Subcutaneous abdominal adipose tissue (tissue), 5 donors: ENCODE data around the gene ANO2.

Experiments
- H3K27ac ChIP-seq: one replicate; pipeline ENCODE4 v1.7.0; 2013; ENCODE audit warnings: low read depth, mild to moderate bottlenecking, inconsistent platforms, low read length, moderate library complexity
- H3K27me3 ChIP-seq, 5 donors: one replicate each; pipeline ENCODE4 v1.7.0; 2013; ENCODE audit warnings: low read length in 5 of 5, inconsistent platforms in 1 of 5; ENCODE audit not compliant: control insufficient read depth in 5 of 5, insufficient read depth in 4 of 5
- H3K36me3 ChIP-seq, 5 donors: one replicate each; pipeline ENCODE4 v1.7.0; 2013; ENCODE audit warnings: low read length in 5 of 5; ENCODE audit not compliant: control insufficient read depth in 5 of 5, insufficient read depth in 5 of 5
- H3K4me1 ChIP-seq, 5 donors: one replicate each; pipeline ENCODE4 v1.7.0; 2013; ENCODE audit warnings: low read length in 5 of 5, mild to moderate bottlenecking in 3 of 5, moderate library complexity in 1 of 5; ENCODE audit not compliant: control insufficient read depth in 5 of 5, insufficient read depth in 5 of 5
- H3K4me3 ChIP-seq, 5 donors: one replicate each; pipeline ENCODE4 v1.7.0; 2013; ENCODE audit warnings: low read length in 5 of 5, low read depth in 1 of 5
- H3K9ac ChIP-seq, 5 donors: one replicate each; pipeline ENCODE4 v1.7.0; 2013; ENCODE audit warnings: low read length in 5 of 5, mild to moderate bottlenecking in 4 of 5, moderate library complexity in 3 of 5
- H3K9me3 ChIP-seq, 5 donors: one replicate each; pipeline ENCODE4 v1.7.0; 2013; ENCODE audit warnings: low read length in 5 of 5; ENCODE audit not compliant: control insufficient read depth in 5 of 5
- donor health status: healthy.
- donor health status: healthy.
- donor health status: healthy.
- donor health status: healthy.
- donor health status: healthy.

The ANO2 gene

DNA sequence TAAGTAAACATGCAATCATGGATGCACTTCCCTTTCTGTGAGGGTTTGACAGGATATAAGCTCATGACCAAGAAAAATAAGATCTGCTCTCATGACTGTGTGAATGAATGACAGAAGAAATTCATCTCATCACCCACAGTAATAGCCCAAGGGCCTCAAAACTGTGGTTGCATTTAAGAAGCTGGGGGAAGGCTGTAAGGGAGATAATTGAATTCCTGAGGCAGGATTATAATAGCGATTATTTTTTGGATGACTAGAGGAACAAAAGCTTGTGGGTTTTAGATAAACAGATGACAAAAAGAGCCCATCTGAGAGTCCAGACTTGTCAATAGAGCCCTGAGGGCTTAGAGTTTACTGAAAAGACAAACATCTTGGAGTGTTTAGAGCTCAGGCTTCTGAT lies 352.0 kb downstream of the ANO2 start:
- Histone ChIP-seq H3K27ac (no peak overlapping the region), H3K9me3 (no peaks in the 10 kb centered on the region), H3K9ac (no peak overlapping the region), H3K4me1 (peaks cover 0 to 7% (median 0%) of the 10 kb centered on the region in 5 donors), H3K36me3 (peaks cover 0 to 10% (median 0%) of the 10 kb centered on the region in 5 donors), H3K4me3 (no peak overlapping the region), H3K27me3 (peaks cover 0 to 9% (median 4%) of the 10 kb centered on the region in 5 donors)

DNA sequence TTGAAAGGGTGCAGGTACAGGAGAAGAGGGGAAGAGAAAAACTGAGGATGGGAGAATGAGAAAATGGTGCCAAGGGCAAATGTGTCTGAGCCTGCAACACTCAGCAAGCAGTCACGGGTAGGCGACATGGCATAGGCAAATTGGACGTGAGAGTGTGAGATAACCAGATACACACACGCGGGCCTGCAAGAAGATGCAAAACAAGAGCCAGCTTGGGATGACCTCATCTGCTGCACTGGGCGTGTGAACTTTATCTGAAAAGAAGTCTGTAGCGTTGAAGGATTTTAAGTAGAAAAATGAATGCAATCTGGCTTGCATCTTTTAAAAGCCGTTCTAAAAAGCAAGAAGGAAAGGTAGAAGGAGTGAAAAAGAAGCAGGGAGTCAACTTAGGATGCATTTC lies 352.7 kb downstream of the ANO2 start:
- H3K4me3 ChIP-seq = no peak overlapping the region
- peaks cover 0 to 5% (median 0%) of the 10 kb centered on the region in 5 donors for H3K36me3 ChIP-seq
- no peaks in the 10 kb centered on the region for H3K9me3 ChIP-seq
- peaks cover 0 to 9% (median 4%) of the 10 kb centered on the region in 5 donors for H3K27me3 ChIP-seq
- H3K9ac ChIP-seq = no peak overlapping the region
- H3K27ac ChIP-seq = no peak overlapping the region
- H3K4me1 ChIP-seq = peaks cover 0 to 7% (median 0%) of the 10 kb centered on the region in 5 donors

DNA sequence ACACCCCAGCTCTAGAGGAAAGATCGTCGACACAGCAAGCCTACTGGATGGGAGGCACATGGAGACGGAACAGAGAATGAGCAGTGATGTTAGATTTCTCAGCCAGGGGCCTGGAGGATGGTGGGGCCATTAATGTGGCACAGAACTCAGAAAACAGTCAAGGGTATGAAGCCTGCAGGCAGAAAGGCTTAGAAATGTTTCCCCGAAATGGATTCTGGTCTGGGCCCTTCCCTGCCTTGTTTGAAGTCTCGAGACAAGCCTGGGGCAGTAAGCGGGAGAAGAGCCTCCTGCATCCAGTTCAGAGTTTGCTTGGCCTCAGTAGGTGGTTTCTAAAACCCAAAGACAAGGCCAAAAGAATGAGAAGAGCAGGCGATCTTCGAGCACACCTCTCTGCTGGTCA lies 354.7 kb downstream of the ANO2 start:
- Histone ChIP-seq H3K27ac (no peak overlapping the region), H3K9ac (no peak overlapping the region), H3K27me3 (peaks cover 0 to 9% (median 4%) of the 10 kb centered on the region in 5 donors), H3K36me3 (peaks cover 0 to 5% (median 0%) of the 10 kb centered on the region in 5 donors), H3K4me1 (peaks cover 0 to 18% (median 7%) of the 10 kb centered on the region in 5 donors), H3K4me3 (no peak overlapping the region), H3K9me3 (no peaks in the 10 kb centered on the region)

DNA sequence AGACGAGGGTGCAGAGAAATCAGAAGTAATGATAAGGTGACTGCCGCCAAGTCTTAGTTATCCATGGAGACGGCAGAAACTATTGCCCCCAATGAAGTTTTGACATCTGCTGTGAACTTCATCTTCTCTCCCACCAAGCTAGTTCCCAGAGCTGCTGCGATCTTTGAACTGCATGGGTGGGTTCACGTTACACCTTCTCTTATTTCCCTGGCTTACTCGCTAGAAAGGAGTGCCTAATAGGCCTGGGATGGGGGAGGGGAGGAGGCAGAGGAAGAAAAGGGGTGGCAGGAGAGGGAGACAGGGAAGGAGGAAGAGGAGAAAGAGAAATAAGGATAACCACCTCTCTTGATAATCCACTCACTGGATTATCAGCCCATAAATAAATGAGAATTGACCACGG lies 356.0 kb downstream of the ANO2 start:
- Histone ChIP-seq H3K9ac (no peak overlapping the region), H3K27ac (no peak overlapping the region), H3K4me1 (peaks cover 5 to 31% (median 15%) of the 10 kb centered on the region in 5 donors), H3K9me3 (no peaks in the 10 kb centered on the region), H3K36me3 (peaks cover 0 to 3% (median 0%) of the 10 kb centered on the region in 5 donors), H3K4me3 (no peak overlapping the region), H3K27me3 (peaks cover 0 to 9% (median 4%) of the 10 kb centered on the region in 5 donors)

DNA sequence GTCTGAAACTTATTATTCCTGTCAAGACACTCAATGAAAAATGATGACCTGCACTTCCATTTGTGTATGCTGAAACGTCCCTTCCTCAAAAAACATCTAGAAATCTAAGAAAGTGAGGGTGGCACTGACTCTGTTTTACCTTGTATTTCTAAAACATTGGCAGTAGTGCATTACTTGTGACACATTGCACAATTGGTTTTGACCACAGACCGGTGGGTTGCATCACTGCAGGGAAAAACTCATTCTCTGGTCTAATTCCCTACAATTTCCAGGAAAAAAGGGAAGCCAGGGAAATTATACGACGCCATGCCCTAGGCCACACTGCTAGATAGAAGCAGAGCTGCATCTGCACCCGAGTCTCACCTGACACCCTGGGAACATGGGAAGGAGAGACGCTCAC lies 356.5 kb downstream of the ANO2 start:
- H3K9me3 ChIP-seq = no peaks in the 10 kb centered on the region
- no peak overlapping the region for H3K4me3 ChIP-seq
- H3K27ac ChIP-seq = no peak overlapping the region
- H3K4me1 ChIP-seq = peaks cover 5 to 35% (median 16%) of the 10 kb centered on the region in 5 donors
- peaks cover 0 to 3% (median 0%) of the 10 kb centered on the region in 5 donors for H3K36me3 ChIP-seq
- no peak overlapping the region for H3K9ac ChIP-seq
- H3K27me3 ChIP-seq = peaks cover 0 to 9% (median 4%) of the 10 kb centered on the region in 5 donors

DNA sequence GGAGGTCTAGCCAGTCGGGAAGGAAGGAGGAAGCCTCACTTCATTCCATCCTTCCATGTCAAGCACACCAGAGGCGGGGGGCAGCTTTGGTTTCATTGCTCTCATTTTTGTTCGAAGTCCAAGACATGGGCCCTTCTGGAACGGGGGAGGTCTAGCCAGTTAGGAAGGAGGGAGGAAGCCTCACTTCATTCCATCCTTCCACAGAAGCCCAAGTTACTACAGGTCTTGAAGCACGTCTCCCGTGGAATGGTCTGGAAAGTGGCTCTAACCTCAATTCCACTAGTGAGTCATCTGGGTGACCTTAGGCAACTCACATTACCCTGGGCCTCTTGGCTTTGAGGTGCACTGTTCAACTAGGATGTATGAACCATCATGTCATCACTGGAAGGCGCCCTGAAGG lies 356.9 kb downstream of the ANO2 start:
- H3K27me3 ChIP-seq = peaks cover 0 to 9% (median 4%) of the 10 kb centered on the region in 5 donors
- peaks cover 5 to 36% (median 16%) of the 10 kb centered on the region in 5 donors for H3K4me1 ChIP-seq
- no peaks in the 10 kb centered on the region for H3K9me3 ChIP-seq
- no peak overlapping the region for H3K27ac ChIP-seq
- H3K4me3 ChIP-seq = no peak overlapping the region
- H3K9ac ChIP-seq = no peak overlapping the region
- peaks cover 0 to 3% (median 0%) of the 10 kb centered on the region in 5 donors for H3K36me3 ChIP-seq

DNA sequence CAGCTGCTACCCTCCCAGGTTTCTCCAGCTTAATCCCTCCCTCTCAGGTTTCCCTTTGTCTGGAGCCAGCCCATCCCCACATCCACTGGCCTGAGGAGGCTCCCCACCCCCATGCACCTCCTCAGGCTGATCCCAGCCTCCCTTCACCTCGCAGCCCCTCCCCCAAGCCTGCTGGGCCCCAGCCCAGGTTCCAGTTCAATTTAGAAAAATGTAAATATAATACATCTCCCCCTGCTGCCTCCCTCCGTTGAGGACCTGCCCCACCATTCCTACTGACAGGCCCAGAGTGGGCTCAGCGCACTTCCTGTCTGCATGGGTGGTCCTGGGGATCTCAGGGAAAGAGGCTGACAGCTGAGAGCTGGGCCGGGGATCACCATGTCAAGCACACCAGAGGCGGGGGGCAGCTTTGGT lies 357.3 kb downstream of the ANO2 start:
- Histone ChIP-seq H3K4me3 (no peak overlapping the region), H3K4me1 (peaks cover 7 to 40% (median 16%) of the 10 kb centered on the region in 5 donors), H3K9me3 (no peaks in the 10 kb centered on the region), H3K9ac (no peak overlapping the region), H3K27me3 (peaks cover 0 to 9% (median 2%) of the 10 kb centered on the region in 5 donors), H3K36me3 (peaks cover 0 to 3% (median 0%) of the 10 kb centered on the region in 5 donors), H3K27ac (no peak overlapping the region)

DNA sequence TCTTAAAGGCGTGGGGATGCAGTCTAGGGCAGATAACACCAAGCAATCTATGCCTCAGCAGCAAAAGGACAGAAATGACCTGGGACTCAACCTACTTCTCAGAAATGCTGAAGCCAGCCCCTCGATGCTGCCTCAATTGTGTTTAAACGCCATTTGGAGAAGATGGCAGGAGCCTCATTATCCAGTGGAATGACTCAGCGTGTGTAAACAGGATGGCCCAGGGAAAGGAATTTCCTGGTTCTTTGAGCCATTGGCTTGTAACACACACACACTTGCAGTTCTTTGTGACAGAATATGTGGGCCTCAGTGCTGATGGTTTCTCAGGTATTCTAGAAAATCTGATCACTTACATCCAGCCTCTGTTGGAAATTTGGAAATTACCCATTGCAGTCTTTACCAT lies 358.9 kb downstream of the ANO2 start:
- H3K36me3 ChIP-seq = peaks cover 0 to 3% (median 0%) of the 10 kb centered on the region in 5 donors
- no peak overlapping the region for H3K9ac ChIP-seq
- H3K4me3 ChIP-seq = no peak overlapping the region
- no peaks in the 10 kb centered on the region for H3K9me3 ChIP-seq
- H3K27ac ChIP-seq = peak overlapping the region; percentile 39
- peaks cover 0 to 6% (median 0%) of the 10 kb centered on the region in 5 donors for H3K27me3 ChIP-seq
- H3K4me1 ChIP-seq = peaks cover 13 to 55% (median 24%) of the 10 kb centered on the region in 5 donors

DNA sequence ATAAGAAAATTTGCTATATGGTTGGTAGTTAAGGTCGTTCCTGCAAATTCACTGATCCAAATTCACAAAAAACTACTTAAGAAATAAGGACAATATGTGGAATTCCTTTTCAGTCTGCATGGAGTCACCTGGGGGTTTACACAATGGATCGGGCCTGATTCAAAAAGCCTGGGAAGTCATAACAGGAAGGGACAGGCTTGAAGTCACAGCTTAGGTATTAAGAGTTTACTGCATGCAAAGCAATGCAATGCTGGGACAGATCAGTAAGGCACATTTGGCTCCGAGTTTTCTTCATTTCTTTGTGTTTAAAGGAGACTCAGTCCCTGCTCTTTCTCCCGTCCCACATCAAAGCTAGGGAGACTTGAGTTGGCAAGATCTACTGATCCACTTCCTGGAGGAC lies 359.9 kb downstream of the ANO2 start:
- H3K36me3 ChIP-seq = peaks cover 0 to 3% (median 0%) of the 10 kb centered on the region in 5 donors
- no peak overlapping the region for H3K4me3 ChIP-seq
- H3K27me3 ChIP-seq = peaks cover 0 to 4% (median 0%) of the 10 kb centered on the region in 5 donors
- H3K9me3 ChIP-seq = no peaks in the 10 kb centered on the region
- H3K27ac ChIP-seq = peak overlapping the region; percentile 39
- peaks cover 19 to 65% (median 28%) of the 10 kb centered on the region in 5 donors for H3K4me1 ChIP-seq
- H3K9ac ChIP-seq = no peak overlapping the region

DNA sequence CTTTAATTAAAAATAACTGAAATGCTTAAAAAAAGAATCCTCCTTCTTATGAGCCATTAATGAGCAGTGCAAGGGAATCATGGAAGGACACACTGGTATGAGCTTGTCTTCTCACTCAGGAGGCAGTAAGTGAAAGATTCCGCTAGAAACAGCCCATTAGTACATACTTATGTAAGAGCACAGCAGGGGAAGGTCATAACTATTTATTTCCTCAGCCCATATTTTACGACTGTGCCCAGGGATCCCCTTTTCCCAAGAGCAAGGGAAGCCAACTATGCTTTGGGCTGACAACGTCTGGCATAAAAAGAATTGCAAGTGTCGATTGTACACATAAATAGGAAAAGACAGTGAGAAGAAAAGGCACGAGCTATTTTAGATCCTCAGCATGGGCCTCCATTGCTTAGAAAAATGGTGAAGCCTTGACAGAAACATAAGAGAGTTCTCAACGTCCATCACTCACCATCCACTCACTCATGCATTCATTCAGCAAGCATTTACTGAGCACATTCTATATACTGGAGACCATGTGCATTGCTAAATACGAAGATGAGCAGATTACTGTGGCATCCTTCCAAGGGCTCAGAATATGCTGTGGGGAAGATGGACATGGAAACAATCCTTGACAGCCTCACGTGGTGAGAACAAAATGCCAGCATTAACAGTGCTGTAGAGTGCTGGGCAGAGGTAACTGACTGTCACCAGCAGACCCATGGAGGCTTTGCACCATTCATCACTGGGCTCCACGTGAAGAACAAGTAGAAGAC lies 360.5 kb downstream of the ANO2 start:
- Histone ChIP-seq H3K9me3 (no peaks in the 10 kb centered on the region), H3K9ac (no peak overlapping the region), H3K27ac (no peak overlapping the region)

More for the DNA sequence above, 360.5 kb downstream of the ANO2 start:
- Histone ChIP-seq H3K4me1 (peaks cover 19 to 70% (median 28%) of the 10 kb centered on the region in 5 donors), H3K27me3 (peaks cover 0 to 4% (median 0%) of the 10 kb centered on the region in 5 donors), H3K36me3 (peaks cover 0 to 3% (median 0%) of the 10 kb centered on the region in 5 donors), H3K4me3 (no peak overlapping the region)
